OCI-LY3 (cell line): Measurements from ENCODE around the gene AK9.

Experiments used
- EZH2phosphoT487 ChIP-seq: fragments of 200-600 bp; shearing (Covaris generic); IDR thresholded peaks from 2 replicates; pipeline ENCODE4 v1.6.1; 2018; ENCODE audit warnings: antibody characterized with exemption, mixed run types, low read depth
- TF ChIP-seq, protein P1 (sequence below): fragments of 200-600, 300-600 bp; sonication (generic); IDR thresholded peaks from 2 replicates; pipeline ENCODE4 v1.5.1; 2014; ENCODE audit warnings: antibody characterized with exemption, low read length, low read depth

DNA sequence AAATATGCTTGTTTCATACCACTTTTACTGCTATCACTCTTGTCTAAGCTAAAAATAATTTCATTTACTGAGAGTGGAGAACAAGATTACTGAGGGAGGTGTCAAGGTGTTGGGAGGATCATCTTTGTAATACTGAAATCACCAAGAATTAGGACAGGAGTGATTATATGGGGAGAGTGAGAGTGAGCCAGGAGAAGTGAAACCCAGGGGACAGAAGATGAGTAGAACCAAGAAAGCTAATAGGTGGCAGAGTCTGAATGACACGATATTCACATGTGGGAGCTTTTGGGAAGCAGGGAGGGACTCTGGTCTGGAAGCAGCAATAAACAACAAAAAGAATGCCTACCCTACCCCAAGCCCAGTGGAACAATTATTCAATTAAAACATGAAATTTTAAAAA, 58.6 kb downstream of the AK9 start:
- TF ChIP-seq, protein P1, sequence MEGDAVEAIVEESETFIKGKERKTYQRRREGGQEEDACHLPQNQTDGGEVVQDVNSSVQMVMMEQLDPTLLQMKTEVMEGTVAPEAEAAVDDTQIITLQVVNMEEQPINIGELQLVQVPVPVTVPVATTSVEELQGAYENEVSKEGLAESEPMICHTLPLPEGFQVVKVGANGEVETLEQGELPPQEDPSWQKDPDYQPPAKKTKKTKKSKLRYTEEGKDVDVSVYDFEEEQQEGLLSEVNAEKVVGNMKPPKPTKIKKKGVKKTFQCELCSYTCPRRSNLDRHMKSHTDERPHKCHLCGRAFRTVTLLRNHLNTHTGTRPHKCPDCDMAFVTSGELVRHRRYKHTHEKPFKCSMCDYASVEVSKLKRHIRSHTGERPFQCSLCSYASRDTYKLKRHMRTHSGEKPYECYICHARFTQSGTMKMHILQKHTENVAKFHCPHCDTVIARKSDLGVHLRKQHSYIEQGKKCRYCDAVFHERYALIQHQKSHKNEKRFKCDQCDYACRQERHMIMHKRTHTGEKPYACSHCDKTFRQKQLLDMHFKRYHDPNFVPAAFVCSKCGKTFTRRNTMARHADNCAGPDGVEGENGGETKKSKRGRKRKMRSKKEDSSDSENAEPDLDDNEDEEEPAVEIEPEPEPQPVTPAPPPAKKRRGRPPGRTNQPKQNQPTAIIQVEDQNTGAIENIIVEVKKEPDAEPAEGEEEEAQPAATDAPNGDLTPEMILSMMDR: no peak
- no peak for TF ChIP-seq EZH2phosphoT487
